SIG-M5 treated with dmso at 0.1 percent for 504 hours (cell line): ENCODE data around the gene HCAR1.
"Not testable (repeated sequence)": the region's sequence is repeated elsewhere in the genome, so short reads cannot be mapped to it uniquely, and the experiment has no call there.

Experiments
- DNase-seq: peaks from one replicate; lab custom pipeline; 2025; ENCODE audit not compliant: unreplicated experiment; lab: John Stamatoyannopoulos, UW

HCAR1 gene

GRCh38 chr12:122730215-122731014 lies at the start of gene HCAR1:
Gene HCAR1 (minus strand): TSS chr12:122730844. CDS start chr12:122730339, 505 bp downstream.
- no peak for DNase-seq

GRCh38 chr12:122757568-122757967 lies 26.9 kb upstream of the HCAR1 start:
- DNase-seq = no peak

- DNase-seq = no peak
Observed at GRCh38 chr12:122754790-122755189, 24.1 kb upstream of the HCAR1 start.

- DNase-seq = peak; percentile 63
Observed at GRCh38 chr12:122753319-122753650, 22.6 kb upstream of the HCAR1 start.

- peak; percentile 97 for DNase-seq
Observed at GRCh38 chr12:122752464-122753318, 22.0 kb upstream of the HCAR1 start, which contains the start of gene DENR. Gene DENR (plus strand): TSS chr12:122752824. CDS start chr12:122753702, 878 bp downstream.

- not testable (repeated sequence) for DNase-seq
Observed at GRCh38 chr12:122750781-122751515, 20.3 kb upstream of the HCAR1 start.

- peak; percentile 55 for DNase-seq
Observed at GRCh38 chr12:122749569-122750332, 19.1 kb upstream of the HCAR1 start.

- no peak for DNase-seq
Observed at GRCh38 chr12:122747224-122748135, 16.8 kb upstream of the HCAR1 start.

GRCh38 chr12:122743895-122744525 lies 13.4 kb upstream of the HCAR1 start:
- no peak for DNase-seq

GRCh38 chr12:122740351-122740750 lies 9.7 kb upstream of the HCAR1 start:
- DNase-seq = no peak

GRCh38 chr12:122738571-122738970 lies 7.9 kb upstream of the HCAR1 start:
- no peak for DNase-seq

GRCh38 chr12:122732611-122733010 lies 2.0 kb upstream of the HCAR1 start:
- DNase-seq = no peak

GRCh38 chr12:122732170-122732569 lies 1.5 kb upstream of the HCAR1 start:
- DNase-seq = no peak

- DNase-seq = no peak
Observed at GRCh38 chr12:122729583-122730214, 945 bp downstream of the HCAR1 start.

- peak; percentile 69 for DNase-seq
Observed at GRCh38 chr12:122726080-122726558, 4.5 kb downstream of the HCAR1 start.

GRCh38 chr12:122725452-122726079 lies 5.1 kb downstream of the HCAR1 start:
- no peak for DNase-seq

- no peak for DNase-seq
Observed at GRCh38 chr12:122724641-122725243, 5.9 kb downstream of the HCAR1 start.

- DNase-seq = no peak
Observed at GRCh38 chr12:122722387-122722786, 8.3 kb downstream of the HCAR1 start.
